ENCODE measurements around the gene DPH7.
"Not testable (repeated sequence)": the region's sequence is repeated elsewhere in the genome, so short reads cannot be mapped to it uniquely, and the experiment has no call there.

The DPH7 gene

GRCh38 chr9:137520614-137521404, 57.9 kb downstream of the DPH7 start:
- no peak overlapping the region for H3K4me3 ChIP-seq (ENCODE audit: low read depth, low read length)
- no peaks in the 10 kb centered on the region for H3K36me3 ChIP-seq (ENCODE audit: control insufficient read depth, insufficient read depth, low read length)
- H3K27me3 ChIP-seq (ENCODE audit: control insufficient read depth, insufficient read depth, low read length), result no peaks in the 10 kb centered on the region
- no peaks in the 10 kb centered on the region for H3K9me3 ChIP-seq (ENCODE audit: control insufficient read depth, insufficient read depth, low read length)
- H3K9ac ChIP-seq (ENCODE audit: low read depth, low read length), result no peak overlapping the region
- H3K4me1 ChIP-seq (ENCODE audit: control insufficient read depth, insufficient read depth, low read length), result no peaks in the 10 kb centered on the region

GRCh38 chr9:137519553-137519952, 59.2 kb downstream of the DPH7 start:
- Histone ChIP-seq H3K4me1 (ENCODE audit: control insufficient read depth, insufficient read depth, low read length) (no peaks in the 10 kb centered on the region), H3K9ac (ENCODE audit: low read depth, low read length) (no peak overlapping the region), H3K4me3 (ENCODE audit: low read depth, low read length) (no peak overlapping the region), H3K9me3 (ENCODE audit: control insufficient read depth, insufficient read depth, low read length) (no peaks in the 10 kb centered on the region), H3K27me3 (ENCODE audit: control insufficient read depth, insufficient read depth, low read length) (no peaks in the 10 kb centered on the region), H3K36me3 (ENCODE audit: control insufficient read depth, insufficient read depth, low read length) (no peaks in the 10 kb centered on the region)

- H3K36me3 ChIP-seq (ENCODE audit: control insufficient read depth, insufficient read depth, low read length); H3K9me3 ChIP-seq (ENCODE audit: control insufficient read depth, insufficient read depth, low read length); H3K27me3 ChIP-seq (ENCODE audit: control insufficient read depth, insufficient read depth, low read length); H3K9ac ChIP-seq (ENCODE audit: low read depth, low read length); H3K4me1 ChIP-seq (ENCODE audit: control insufficient read depth, insufficient read depth, low read length); H3K4me3 ChIP-seq (ENCODE audit: low read depth, low read length): not testable (repeated sequence)
Measured at GRCh38 chr9:137518661-137519459, 59.9 kb downstream of the DPH7 start.

- H3K4me3 ChIP-seq (ENCODE audit: low read depth, low read length), result no peak overlapping the region
- H3K36me3 ChIP-seq (ENCODE audit: control insufficient read depth, insufficient read depth, low read length), result no peaks in the 10 kb centered on the region
- H3K9ac ChIP-seq (ENCODE audit: low read depth, low read length), result no peak overlapping the region
- no peaks in the 10 kb centered on the region for H3K9me3 ChIP-seq (ENCODE audit: control insufficient read depth, insufficient read depth, low read length)
- H3K27me3 ChIP-seq (ENCODE audit: control insufficient read depth, insufficient read depth, low read length), result no peaks in the 10 kb centered on the region
- no peaks in the 10 kb centered on the region for H3K4me1 ChIP-seq (ENCODE audit: control insufficient read depth, insufficient read depth, low read length)
Measured at GRCh38 chr9:137516144-137516917, 62.4 kb downstream of the DPH7 start.

- no peaks in the 10 kb centered on the region for H3K27me3 ChIP-seq (ENCODE audit: control insufficient read depth, insufficient read depth, low read length)
- no peaks in the 10 kb centered on the region for H3K9me3 ChIP-seq (ENCODE audit: control insufficient read depth, insufficient read depth, low read length)
- H3K4me3 ChIP-seq (ENCODE audit: low read depth, low read length), result no peak overlapping the region
- no peak overlapping the region for H3K9ac ChIP-seq (ENCODE audit: low read depth, low read length)
- H3K4me1 ChIP-seq (ENCODE audit: control insufficient read depth, insufficient read depth, low read length), result no peaks in the 10 kb centered on the region
- no peaks in the 10 kb centered on the region for H3K36me3 ChIP-seq (ENCODE audit: control insufficient read depth, insufficient read depth, low read length)
Measured at GRCh38 chr9:137515338-137515724, 63.4 kb downstream of the DPH7 start.

- H3K9ac ChIP-seq (ENCODE audit: low read depth, low read length), result no peak overlapping the region
- no peak overlapping the region for H3K4me3 ChIP-seq (ENCODE audit: low read depth, low read length)
- H3K4me1 ChIP-seq (ENCODE audit: control insufficient read depth, insufficient read depth, low read length), result no peaks in the 10 kb centered on the region
- H3K36me3 ChIP-seq (ENCODE audit: control insufficient read depth, insufficient read depth, low read length), result no peaks in the 10 kb centered on the region
- no peaks in the 10 kb centered on the region for H3K27me3 ChIP-seq (ENCODE audit: control insufficient read depth, insufficient read depth, low read length)
- H3K9me3 ChIP-seq (ENCODE audit: control insufficient read depth, insufficient read depth, low read length), result no peaks in the 10 kb centered on the region
Measured at GRCh38 chr9:137514691-137515337, 63.9 kb downstream of the DPH7 start.

GRCh38 chr9:137513801-137514570, 64.7 kb downstream of the DPH7 start:
- not testable (repeated sequence) for H3K9me3 ChIP-seq (ENCODE audit: control insufficient read depth, insufficient read depth, low read length); H3K4me3 ChIP-seq (ENCODE audit: low read depth, low read length); H3K36me3 ChIP-seq (ENCODE audit: control insufficient read depth, insufficient read depth, low read length); H3K4me1 ChIP-seq (ENCODE audit: control insufficient read depth, insufficient read depth, low read length); H3K27me3 ChIP-seq (ENCODE audit: control insufficient read depth, insufficient read depth, low read length); H3K9ac ChIP-seq (ENCODE audit: low read depth, low read length)

- H3K4me3 ChIP-seq (ENCODE audit: low read depth, low read length), result not testable (repeated sequence)
Measured at GRCh38 chr9:137513136-137513535, 65.6 kb downstream of the DPH7 start.

GRCh38 chr9:137511758-137512463, 66.8 kb downstream of the DPH7 start:
- Histone ChIP-seq H3K4me1 (ENCODE audit: control insufficient read depth, insufficient read depth, low read length) (no peaks in the 10 kb centered on the region), H3K9me3 (ENCODE audit: control insufficient read depth, insufficient read depth, low read length) (no peaks in the 10 kb centered on the region), H3K27me3 (ENCODE audit: control insufficient read depth, insufficient read depth, low read length) (no peaks in the 10 kb centered on the region), H3K4me3 (ENCODE audit: low read depth, low read length) (no peak overlapping the region), H3K9ac (ENCODE audit: low read depth, low read length) (no peak overlapping the region), H3K36me3 (ENCODE audit: control insufficient read depth, insufficient read depth, low read length) (no peaks in the 10 kb centered on the region)

More at GRCh38 chr9:137513136-137513535, 65.6 kb downstream of the DPH7 start:
- H3K4me1 ChIP-seq (ENCODE audit: control insufficient read depth, insufficient read depth, low read length); H3K27me3 ChIP-seq (ENCODE audit: control insufficient read depth, insufficient read depth, low read length); H3K36me3 ChIP-seq (ENCODE audit: control insufficient read depth, insufficient read depth, low read length); H3K9me3 ChIP-seq (ENCODE audit: control insufficient read depth, insufficient read depth, low read length); H3K9ac ChIP-seq (ENCODE audit: low read depth, low read length): not testable (repeated sequence)

GRCh38 chr9:137511126-137511525, 67.6 kb downstream of the DPH7 start:
- H3K36me3 ChIP-seq (ENCODE audit: control insufficient read depth, insufficient read depth, low read length); H3K9me3 ChIP-seq (ENCODE audit: control insufficient read depth, insufficient read depth, low read length); H3K9ac ChIP-seq (ENCODE audit: low read depth, low read length); H3K4me1 ChIP-seq (ENCODE audit: control insufficient read depth, insufficient read depth, low read length); H3K4me3 ChIP-seq (ENCODE audit: low read depth, low read length); H3K27me3 ChIP-seq (ENCODE audit: control insufficient read depth, insufficient read depth, low read length): not testable (repeated sequence)
